ENCODE data around the gene CACNA2D1. TPM values are rescaled to one million over a fixed set of nuclear protein-coding genes. Genes with fewer than 3 reads are reported as not detected.

Gene CACNA2D1
- total RNA-seq, 1 experiment from 2014 or later = 0.77 TPM

DNA sequence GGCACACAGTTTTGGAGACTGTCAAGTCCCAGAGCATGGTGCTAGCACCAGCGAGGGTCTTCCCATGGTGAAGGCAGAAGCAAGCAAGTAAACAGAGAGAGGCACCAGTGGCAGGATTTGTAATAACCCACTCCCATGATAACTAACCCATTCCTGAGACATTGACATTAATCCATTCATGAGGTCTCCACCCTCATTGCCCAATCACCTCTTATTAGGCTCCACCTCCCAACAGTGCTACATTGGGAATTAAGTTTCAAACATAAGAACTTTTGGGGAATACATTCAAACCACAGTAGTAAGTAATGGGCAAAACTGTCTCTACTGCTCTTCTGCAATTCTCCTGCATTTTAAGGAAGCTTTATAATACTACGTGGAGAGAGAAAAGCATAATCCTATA is 193.6 kb downstream of the CACNA2D1 start:
- Histone ChIP-seq H3K4me3 (ENCODE audit: low read length) (no peak overlapping the region), H4K20me1 (ENCODE audit: low read length) (no peaks in the 10 kb centered on the region), H3F3A (ENCODE audit: low read length, unreplicated experiment) (no peaks in the 10 kb centered on the region), H3K9me2 (replicated peaks; ENCODE audit: low read length) (no peaks in the 10 kb centered on the region), H3K27me3 (ENCODE audit: low read length) (peaks cover 7% of the 10 kb centered on the region; the same call in 1 of the 2 replicates), H3K9me3 (ENCODE audit: low read length) (no peaks in the 10 kb centered on the region), H3K79me2 (ENCODE audit: low read length) (no peaks in the 10 kb centered on the region), H3K9ac (ENCODE audit: low read length) (no peak overlapping the region), H3K27ac (ENCODE audit: low read length) (no peak overlapping the region), H2AFZ (ENCODE audit: low read length) (no peak overlapping the region), H3K4me1 (ENCODE audit: insufficient read depth, low read length) (no peaks in the 10 kb centered on the region), H3K4me2 (ENCODE audit: low read length) (no peak overlapping the region), H3K36me3 (ENCODE audit: low read depth, low read length) (no peaks in the 10 kb centered on the region)
- POLR2A ChIA-PET (ENCODE audit: unreplicated experiment) = no interaction called here
- BruUV-seq (replicated peaks) = no TSS peak
- no peak for ATAC-seq
- intact Hi-C loops (cut with micrococcal nuclease) = loop anchor here (5.0 kb wide), 1 partner anchor 208 kb away; no protein-coding TSS in a partner anchor
- DNase-seq = no peak
- CTCF ChIA-PET = no interaction called here
- TF ChIP-seq EZH2 (IDR thresholded peaks at IDR 0.05; ENCODE audit: low read length, unreplicated experiment) (no peak), EZH2phosphoT487 (IDR thresholded peaks at IDR 0.05; ENCODE audit: borderline replicate concordance, low read length) (no peak)
- TF ChIP-seq, protein P1, sequence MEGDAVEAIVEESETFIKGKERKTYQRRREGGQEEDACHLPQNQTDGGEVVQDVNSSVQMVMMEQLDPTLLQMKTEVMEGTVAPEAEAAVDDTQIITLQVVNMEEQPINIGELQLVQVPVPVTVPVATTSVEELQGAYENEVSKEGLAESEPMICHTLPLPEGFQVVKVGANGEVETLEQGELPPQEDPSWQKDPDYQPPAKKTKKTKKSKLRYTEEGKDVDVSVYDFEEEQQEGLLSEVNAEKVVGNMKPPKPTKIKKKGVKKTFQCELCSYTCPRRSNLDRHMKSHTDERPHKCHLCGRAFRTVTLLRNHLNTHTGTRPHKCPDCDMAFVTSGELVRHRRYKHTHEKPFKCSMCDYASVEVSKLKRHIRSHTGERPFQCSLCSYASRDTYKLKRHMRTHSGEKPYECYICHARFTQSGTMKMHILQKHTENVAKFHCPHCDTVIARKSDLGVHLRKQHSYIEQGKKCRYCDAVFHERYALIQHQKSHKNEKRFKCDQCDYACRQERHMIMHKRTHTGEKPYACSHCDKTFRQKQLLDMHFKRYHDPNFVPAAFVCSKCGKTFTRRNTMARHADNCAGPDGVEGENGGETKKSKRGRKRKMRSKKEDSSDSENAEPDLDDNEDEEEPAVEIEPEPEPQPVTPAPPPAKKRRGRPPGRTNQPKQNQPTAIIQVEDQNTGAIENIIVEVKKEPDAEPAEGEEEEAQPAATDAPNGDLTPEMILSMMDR (conservative IDR thresholded peaks at IDR 0.05; ENCODE audit: low read depth, low read length) = no peak

DNA sequence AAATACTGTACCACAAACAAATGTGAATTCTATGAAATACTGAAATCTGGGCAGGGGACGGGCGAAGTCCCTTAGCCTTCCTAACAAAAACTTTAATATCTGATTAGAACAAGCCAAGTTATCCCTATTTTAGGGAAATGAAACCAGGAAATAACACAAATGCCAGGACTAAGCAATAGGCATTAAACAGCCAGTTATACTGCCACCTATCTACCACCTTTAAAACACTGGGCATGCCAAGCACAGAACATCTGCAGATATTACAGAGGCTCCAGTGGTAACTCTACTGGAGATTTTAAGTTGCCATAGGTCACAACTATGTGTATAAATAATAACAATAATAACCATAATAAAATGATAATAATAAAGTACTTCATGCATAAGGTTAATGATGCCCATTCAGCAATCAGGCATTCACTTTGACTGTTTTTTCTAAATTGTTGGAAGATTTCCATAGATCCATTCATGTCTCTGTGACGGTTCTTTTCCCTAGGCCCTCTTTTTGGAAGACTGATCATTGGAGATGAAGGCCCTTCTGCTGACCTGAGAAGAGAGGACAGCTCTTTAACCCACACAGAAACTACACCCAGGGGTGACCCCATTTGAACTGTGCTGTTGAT is 195.7 kb downstream of the CACNA2D1 start:
- no peak overlapping the region for H3K4me3 ChIP-seq (ENCODE audit: low read length)
- DNase-seq (peak; percentile 35), ATAC-seq (peak; percentile 93)
- TF ChIP-seq EZH2 (IDR thresholded peaks at IDR 0.05; ENCODE audit: low read length, unreplicated experiment) = no peak
- no peak for TF ChIP-seq EZH2phosphoT487 (IDR thresholded peaks at IDR 0.05; ENCODE audit: borderline replicate concordance, low read length)
- TF ChIP-seq, protein P1 (conservative IDR thresholded peaks at IDR 0.05; ENCODE audit: low read depth, low read length) = peak; percentile 69
- BruUV-seq (replicated peaks) = no TSS peak
- no peak overlapping the region for H3K4me2 ChIP-seq (ENCODE audit: low read length)
- no peaks in the 10 kb centered on the region for H3K4me1 ChIP-seq (ENCODE audit: insufficient read depth, low read length)
- no peaks in the 10 kb centered on the region for H4K20me1 ChIP-seq (ENCODE audit: low read length)
- H2AFZ ChIP-seq (ENCODE audit: low read length) = no peak overlapping the region
- intact Hi-C loops (cut with micrococcal nuclease) = loop anchor here (5.0 kb wide), 1 partner anchor 206 kb away; no protein-coding TSS in a partner anchor
- H3K36me3 ChIP-seq (ENCODE audit: low read depth, low read length) = no peaks in the 10 kb centered on the region
- H3K9me3 ChIP-seq (ENCODE audit: low read length) = no peaks in the 10 kb centered on the region
- H3K9ac ChIP-seq (ENCODE audit: low read length) = no peak overlapping the region
- H3K27ac ChIP-seq (ENCODE audit: low read length) = no peak overlapping the region
- H3K27me3 ChIP-seq (ENCODE audit: low read length) = peaks cover 23% of the 10 kb centered on the region
- ChIA-PET CTCF (no interaction called here), POLR2A (ENCODE audit: unreplicated experiment) (no interaction called here)
- H3K9me2 ChIP-seq (replicated peaks; ENCODE audit: low read length) = no peaks in the 10 kb centered on the region
- H3F3A ChIP-seq (ENCODE audit: low read length, unreplicated experiment) = no peaks in the 10 kb centered on the region
- no peaks in the 10 kb centered on the region for H3K79me2 ChIP-seq (ENCODE audit: low read length)

GRCh38 chr7:82244947-82245517 is 198.5 kb downstream of the CACNA2D1 start:
- DNase-seq (no peak), ATAC-seq (no peak)
- Histone ChIP-seq H2AFZ (ENCODE audit: low read length) (no peak overlapping the region), H3K9ac (ENCODE audit: low read length) (no peak overlapping the region), H3K27ac (ENCODE audit: low read length) (no peak overlapping the region), H3F3A (ENCODE audit: low read length, unreplicated experiment) (no peaks in the 10 kb centered on the region), H3K36me3 (ENCODE audit: low read depth, low read length) (no peaks in the 10 kb centered on the region), H3K9me2 (replicated peaks; ENCODE audit: low read length) (no peaks in the 10 kb centered on the region), H3K4me3 (ENCODE audit: low read length) (no peak overlapping the region), H3K79me2 (ENCODE audit: low read length) (no peaks in the 10 kb centered on the region), H4K20me1 (ENCODE audit: low read length) (no peaks in the 10 kb centered on the region), H3K4me2 (ENCODE audit: low read length) (no peak overlapping the region), H3K27me3 (ENCODE audit: low read length) (peaks cover 28% of the 10 kb centered on the region), H3K9me3 (ENCODE audit: low read length) (no peaks in the 10 kb centered on the region), H3K4me1 (ENCODE audit: insufficient read depth, low read length) (no peaks in the 10 kb centered on the region)
- intact Hi-C loops (cut with micrococcal nuclease) = loop anchor here (5.0 kb wide), 1 partner anchor 203 kb away; no protein-coding TSS in a partner anchor
- POLR2A ChIA-PET (ENCODE audit: unreplicated experiment) = no interaction called here
- BruUV-seq (replicated peaks) = no TSS peak
- TF ChIP-seq EZH2 (IDR thresholded peaks at IDR 0.05; ENCODE audit: low read length, unreplicated experiment) (no peak), EZH2phosphoT487 (IDR thresholded peaks at IDR 0.05; ENCODE audit: borderline replicate concordance, low read length) (no peak)
- TF ChIP-seq, protein P1 (conservative IDR thresholded peaks at IDR 0.05; ENCODE audit: low read depth, low read length) = no peak
- CTCF ChIA-PET = interaction anchor here (0.7 kb wide), 1 partner anchor 148 kb away, joined by 3 read pairs; no protein-coding TSS in a partner anchor

All from PC-3 (cell line).